Neural cell (in vitro differentiated cells): ENCODE measurements around the gene FAM107B.

Experiments
- POLR2AphosphoS5 ChIP-seq: IDR thresholded peaks from 2 replicates; pipeline ENCODE4 v1.6.1; 2012
- RAD21 ChIP-seq: fragments of 450-650 bp; conservative IDR thresholded peaks from 2 replicates; pipeline ENCODE4 v1.6.1; 2014; ENCODE audit warnings: antibody characterized with exemption, mild to moderate bottlenecking, moderate library complexity
- REST ChIP-seq: IDR thresholded peaks from 2 replicates; pipeline ENCODE4 v1.6.1; 2012; ENCODE audit warnings: borderline replicate concordance
- TF ChIP-seq, protein P1 (sequence below): fragments of 450-650 bp; IDR thresholded peaks from 2 replicates; pipeline ENCODE4 v1.5.1; 2014; ENCODE audit warnings: antibody characterized with exemption, mild to moderate bottlenecking, moderate library complexity; ENCODE audit not compliant: poor library complexity, severe bottlenecking

GRCh38 chr10:14652067-14652466 lies 122.6 kb downstream of the FAM107B start:
- TF ChIP-seq, protein P1, sequence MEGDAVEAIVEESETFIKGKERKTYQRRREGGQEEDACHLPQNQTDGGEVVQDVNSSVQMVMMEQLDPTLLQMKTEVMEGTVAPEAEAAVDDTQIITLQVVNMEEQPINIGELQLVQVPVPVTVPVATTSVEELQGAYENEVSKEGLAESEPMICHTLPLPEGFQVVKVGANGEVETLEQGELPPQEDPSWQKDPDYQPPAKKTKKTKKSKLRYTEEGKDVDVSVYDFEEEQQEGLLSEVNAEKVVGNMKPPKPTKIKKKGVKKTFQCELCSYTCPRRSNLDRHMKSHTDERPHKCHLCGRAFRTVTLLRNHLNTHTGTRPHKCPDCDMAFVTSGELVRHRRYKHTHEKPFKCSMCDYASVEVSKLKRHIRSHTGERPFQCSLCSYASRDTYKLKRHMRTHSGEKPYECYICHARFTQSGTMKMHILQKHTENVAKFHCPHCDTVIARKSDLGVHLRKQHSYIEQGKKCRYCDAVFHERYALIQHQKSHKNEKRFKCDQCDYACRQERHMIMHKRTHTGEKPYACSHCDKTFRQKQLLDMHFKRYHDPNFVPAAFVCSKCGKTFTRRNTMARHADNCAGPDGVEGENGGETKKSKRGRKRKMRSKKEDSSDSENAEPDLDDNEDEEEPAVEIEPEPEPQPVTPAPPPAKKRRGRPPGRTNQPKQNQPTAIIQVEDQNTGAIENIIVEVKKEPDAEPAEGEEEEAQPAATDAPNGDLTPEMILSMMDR = no peak
- TF ChIP-seq POLR2AphosphoS5 (no peak), REST (no peak), RAD21 (no peak)
